Progenitor cell of endocrine pancreas (in vitro differentiated cells): ENCODE data around the gene KCNMA1. TPM values are rescaled to one million over a fixed set of nuclear protein-coding genes. Genes with fewer than 3 reads are reported as not detected.

Source experiments
- DNase-seq: peaks from one replicate; pipeline ENCODE4 v3.0.0; 2021; ENCODE audit warnings: low spot score; ENCODE audit not compliant: unreplicated experiment
- H3K27ac Mint-ChIP-seq: 2 replicates; pipeline ENCODE4 v1.8.0; 2021; ENCODE audit warnings: mild to moderate bottlenecking, moderate library complexity, mixed read lengths
- H3K27me3 Mint-ChIP-seq: 2 replicates; pipeline ENCODE4 v1.8.0; 2021; ENCODE audit warnings: mixed read lengths
- H3K36me3 Mint-ChIP-seq: 2 replicates; pipeline ENCODE4 v1.8.0; 2022; ENCODE audit warnings: mixed read lengths; ENCODE audit not compliant: insufficient read depth
- H3K4me1 Mint-ChIP-seq: 2 replicates; pipeline ENCODE4 v1.8.0; 2021; ENCODE audit warnings: low read depth, mixed read lengths
- H3K4me3 Mint-ChIP-seq: 2 replicates; pipeline ENCODE4 v1.8.0; 2021; ENCODE audit warnings: low read depth, mild to moderate bottlenecking, moderate library complexity, mixed read lengths
- H3K9me3 Mint-ChIP-seq: 2 replicates; pipeline ENCODE4 v1.8.0; 2021; ENCODE audit warnings: low read depth, mixed read lengths
- CTCF ChIP-seq: fragments of 200-600 bp; sonication (generic); IDR thresholded peaks from one replicate; pipeline ENCODE4 v1.5.0; 2021; ENCODE audit warnings: antibody characterized with exemption, mild to moderate bottlenecking; ENCODE audit not compliant: unreplicated experiment
- total RNA-seq: library from RNA; stranded (reverse); gene quantifications from 2 replicates; pipeline ENCODE4 v1.2.1, GENCODE V29; 2021

Gene KCNMA1
- total RNA-seq, 1 donor from 2014 or later = 5.8 TPM

DNA sequence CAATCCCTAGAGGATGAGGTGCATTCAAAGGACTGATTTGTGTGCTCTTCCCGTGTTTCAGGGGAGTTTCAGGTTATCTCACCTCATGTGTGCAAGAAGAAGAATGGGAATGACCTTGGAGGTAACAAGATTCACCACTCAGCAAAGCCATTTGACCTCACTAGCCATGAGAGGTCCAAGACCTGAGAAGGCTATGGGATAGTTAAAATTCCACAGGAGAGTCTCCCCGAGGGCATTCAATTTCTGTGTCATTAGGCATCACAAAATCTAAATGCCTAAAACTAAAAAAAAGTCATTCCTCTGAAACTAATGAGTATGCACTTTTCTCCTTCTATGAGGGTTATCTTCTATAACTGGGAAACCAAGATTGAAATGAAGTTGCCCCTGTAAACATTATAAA, 433.4 kb downstream of the KCNMA1 start:
- Mint-ChIP-seq H3K4me3 (no peak overlapping the region), H3K27me3 (peaks cover 20% of the 10 kb centered on the region), H3K9me3 (peaks cover 7% of the 10 kb centered on the region), H3K4me1 (peaks cover 21% of the 10 kb centered on the region), H3K27ac (no peak overlapping the region), H3K36me3 (no peaks in the 10 kb centered on the region)
- no peak for DNase-seq
- TF ChIP-seq CTCF = no peak

GRCh38 chr10:77202857-77203256, 434.8 kb downstream of the KCNMA1 start:
- H3K36me3 Mint-ChIP-seq = no peaks in the 10 kb centered on the region
- no peak overlapping the region for H3K4me3 Mint-ChIP-seq
- peaks cover 18% of the 10 kb centered on the region for H3K4me1 Mint-ChIP-seq
- no peak for DNase-seq
- no peak overlapping the region for H3K27ac Mint-ChIP-seq
- H3K27me3 Mint-ChIP-seq = peaks cover 28% of the 10 kb centered on the region
- no peak for TF ChIP-seq CTCF
- peaks cover 7% of the 10 kb centered on the region for H3K9me3 Mint-ChIP-seq

- TF ChIP-seq CTCF = no peak
- Mint-ChIP-seq H3K4me3 (no peak overlapping the region), H3K36me3 (no peaks in the 10 kb centered on the region), H3K27me3 (peaks cover 33% of the 10 kb centered on the region), H3K9me3 (peaks cover 7% of the 10 kb centered on the region), H3K27ac (no peak overlapping the region), H3K4me1 (peaks cover 11% of the 10 kb centered on the region)
- no peak for DNase-seq
Observed at GRCh38 chr10:77201135-77202106, 436.2 kb downstream of the KCNMA1 start.

GRCh38 chr10:77197544-77197943, 440.1 kb downstream of the KCNMA1 start:
- Mint-ChIP-seq H3K36me3 (no peaks in the 10 kb centered on the region), H3K27ac (no peak overlapping the region), H3K27me3 (peaks cover 28% of the 10 kb centered on the region), H3K9me3 (no peaks in the 10 kb centered on the region), H3K4me1 (peaks cover 19% of the 10 kb centered on the region), H3K4me3 (no peak overlapping the region)
- TF ChIP-seq CTCF = no peak
- no peak for DNase-seq

DNA sequence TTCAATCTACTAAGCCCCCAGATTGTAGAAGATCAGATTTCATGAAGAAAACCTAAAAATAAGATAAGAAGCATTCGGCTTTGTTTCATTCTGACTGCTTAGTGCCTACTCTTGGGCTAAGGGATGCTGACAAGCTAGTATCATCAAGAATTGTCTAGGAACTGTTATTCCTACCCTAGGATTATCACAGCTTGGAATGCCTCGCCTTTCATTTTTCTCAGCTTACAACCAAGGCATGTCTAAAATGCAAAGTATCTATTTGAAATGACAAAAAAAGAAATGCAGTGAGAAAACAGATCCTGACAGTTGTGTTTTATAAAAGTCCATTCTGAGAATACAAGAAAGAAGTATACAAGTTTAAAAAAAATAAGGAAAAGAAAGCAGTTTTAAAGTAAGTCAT, 441.0 kb downstream of the KCNMA1 start:
- Mint-ChIP-seq H3K4me3 (no peak overlapping the region), H3K27me3 (peaks cover 21% of the 10 kb centered on the region), H3K27ac (no peak overlapping the region), H3K4me1 (peaks cover 23% of the 10 kb centered on the region), H3K9me3 (no peaks in the 10 kb centered on the region), H3K36me3 (no peaks in the 10 kb centered on the region)
- DNase-seq = no peak
- no peak for TF ChIP-seq CTCF
